NCI-H1436 treated with DMSO at 0.1 percent for 48 hours (cell line): ENCODE results near the gene ELAVL2.

Source experiments
- DNase-seq: peaks from one replicate; lab custom pipeline; 2025; lab: John Stamatoyannopoulos, UW

The ELAVL2 gene

GRCh38 chr9:23821375-23822181 is 4.5 kb downstream of the ELAVL2 start:
- DNase-seq: no peak

- no peak for DNase-seq
These were observed 5.3 kb downstream of the ELAVL2 start for GRCh38 chr9:23820451-23821374.

GRCh38 chr9:23819403-23819802 is 6.6 kb downstream of the ELAVL2 start:
- no peak for DNase-seq

- DNase-seq: no peak
These were observed 11.8 kb downstream of the ELAVL2 start for GRCh38 chr9:23814243-23814642.

- DNase-seq: no peak
These were observed 13.4 kb downstream of the ELAVL2 start for GRCh38 chr9:23812673-23813072.

- no peak for DNase-seq
These were observed 14.4 kb downstream of the ELAVL2 start for GRCh38 chr9:23811633-23812032.

GRCh38 chr9:23803216-23803615 is 22.8 kb downstream of the ELAVL2 start:
- no peak for DNase-seq

- DNase-seq: no peak
These were observed 24.5 kb downstream of the ELAVL2 start for GRCh38 chr9:23801523-23801922.

GRCh38 chr9:23799521-23799920 is 26.5 kb downstream of the ELAVL2 start:
- no peak for DNase-seq

- no peak for DNase-seq
These were observed 27.7 kb downstream of the ELAVL2 start for GRCh38 chr9:23798325-23798724.

GRCh38 chr9:23796209-23796608 is 29.8 kb downstream of the ELAVL2 start:
- no peak for DNase-seq

GRCh38 chr9:23790351-23791260 is 35.4 kb downstream of the ELAVL2 start:
- no peak for DNase-seq

GRCh38 chr9:23789529-23790254 is 36.3 kb downstream of the ELAVL2 start:
- no peak for DNase-seq

GRCh38 chr9:23784962-23785361 is 41.1 kb downstream of the ELAVL2 start:
- DNase-seq: no peak

GRCh38 chr9:23783509-23783908 is 42.5 kb downstream of the ELAVL2 start:
- no peak for DNase-seq

- DNase-seq: no peak
These were observed 46.8 kb downstream of the ELAVL2 start for GRCh38 chr9:23779220-23779619.

- DNase-seq: no peak
These were observed 48.7 kb downstream of the ELAVL2 start for GRCh38 chr9:23777328-23777727.

- no peak for DNase-seq
These were observed 50.5 kb downstream of the ELAVL2 start for GRCh38 chr9:23775549-23775948.

GRCh38 chr9:23774266-23774665 is 51.8 kb downstream of the ELAVL2 start:
- DNase-seq: no peak

GRCh38 chr9:23772385-23772783 is 53.7 kb downstream of the ELAVL2 start:
- no peak for DNase-seq

GRCh38 chr9:23771746-23772384 is 54.2 kb downstream of the ELAVL2 start:
- no peak for DNase-seq
